ENCODE measurements around the gene HBS1L.

HBS1L gene

GRCh38 chr6:134995536-134995935 lies 59.1 kb downstream of the HBS1L start:
- no peak for DNase-seq

GRCh38 chr6:134994431-134994830 lies 60.2 kb downstream of the HBS1L start:
- no peak for DNase-seq

GRCh38 chr6:134992155-134992554 lies 62.5 kb downstream of the HBS1L start:
- no peak for DNase-seq

GRCh38 chr6:134990262-134990661 lies 64.4 kb downstream of the HBS1L start:
- DNase-seq = no peak

- no peak for DNase-seq
Observed at GRCh38 chr6:134984821-134985220, 69.8 kb downstream of the HBS1L start.

GRCh38 chr6:134983823-134984222 lies 70.8 kb downstream of the HBS1L start:
- no peak for DNase-seq

- no peak for DNase-seq
Observed at GRCh38 chr6:134982161-134982560, 72.5 kb downstream of the HBS1L start.

GRCh38 chr6:134980846-134981245 lies 73.8 kb downstream of the HBS1L start:
- no peak for DNase-seq

- no peak for DNase-seq
Observed at GRCh38 chr6:134979142-134979541, 75.5 kb downstream of the HBS1L start.

- DNase-seq = no peak
Observed at GRCh38 chr6:134974370-134974769, 80.3 kb downstream of the HBS1L start.

GRCh38 chr6:134967711-134968110 lies 86.9 kb downstream of the HBS1L start:
- DNase-seq = no peak

- no peak for DNase-seq
Observed at GRCh38 chr6:134964451-134965203, 90.0 kb downstream of the HBS1L start.

GRCh38 chr6:134962421-134962820 lies 92.2 kb downstream of the HBS1L start:
- DNase-seq = no peak

- no peak for DNase-seq
Observed at GRCh38 chr6:134961366-134961765, 93.3 kb downstream of the HBS1L start.

- DNase-seq = no peak
Observed at GRCh38 chr6:134959603-134960002, 95.0 kb downstream of the HBS1L start.

- DNase-seq = no peak
Observed at GRCh38 chr6:134956676-134957075, 97.9 kb downstream of the HBS1L start.

GRCh38 chr6:134956032-134956431 lies 98.6 kb downstream of the HBS1L start:
- no peak for DNase-seq

GRCh38 chr6:134954272-134955000 lies 100.2 kb downstream of the HBS1L start:
- DNase-seq = no peak

GRCh38 chr6:134951494-134952263 lies 102.9 kb downstream of the HBS1L start:
- no peak for DNase-seq

GRCh38 chr6:134950482-134950881 lies 104.1 kb downstream of the HBS1L start:
- no peak for DNase-seq

GRCh38 chr6:134949927-134950326 lies 104.7 kb downstream of the HBS1L start, which contains the start of gene ALDH8A1:
Gene ALDH8A1, minus strand, starts transcription at chr6:134950101. Its CDS starts 48 bp downstream, at chr6:134950053.
- DNase-seq = no peak

- no peak for DNase-seq
Observed at GRCh38 chr6:134948691-134949090, 105.9 kb downstream of the HBS1L start.

- no peak for DNase-seq
Observed at GRCh38 chr6:134948142-134948541, 106.5 kb downstream of the HBS1L start.

- no peak for DNase-seq
Observed at GRCh38 chr6:134945045-134945444, 109.6 kb downstream of the HBS1L start.

Data from NCI-H2107 (cell line).